ENCODE measurements around the gene SRC.

The SRC gene

DNA sequence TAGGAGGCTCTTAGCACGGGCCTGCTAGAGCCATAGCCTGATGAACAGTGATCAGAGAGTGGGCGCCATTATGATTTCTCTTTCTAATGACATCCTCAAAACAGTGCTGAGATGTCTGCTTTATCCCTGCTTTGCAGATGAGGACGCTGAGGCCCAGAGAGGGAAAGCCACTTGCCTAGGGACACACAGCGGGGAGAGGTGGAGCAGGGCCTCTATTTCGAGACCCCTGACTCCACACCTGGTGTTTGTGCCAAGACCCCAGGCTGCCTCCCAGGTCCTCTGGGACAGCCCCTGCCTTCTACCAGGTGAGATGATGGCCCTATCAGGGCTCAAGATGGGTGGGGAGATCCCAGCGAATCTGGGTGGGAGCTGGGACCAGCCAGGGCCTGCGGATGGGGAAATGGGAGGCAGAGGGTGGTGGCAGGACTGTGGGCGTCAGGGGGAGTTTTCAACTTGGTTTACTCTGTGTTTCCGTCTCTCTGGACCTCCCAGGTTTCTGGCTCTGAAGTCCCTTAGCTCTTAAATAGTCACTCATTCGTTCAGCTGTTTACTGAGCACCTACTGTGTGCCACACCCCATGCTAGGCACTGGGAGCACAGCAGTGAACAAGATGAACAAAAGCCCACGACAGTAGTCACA, 36.7 kb downstream of the SRC start:
- no peak for DNase-seq (ENCODE audit: low spot score)

DNA sequence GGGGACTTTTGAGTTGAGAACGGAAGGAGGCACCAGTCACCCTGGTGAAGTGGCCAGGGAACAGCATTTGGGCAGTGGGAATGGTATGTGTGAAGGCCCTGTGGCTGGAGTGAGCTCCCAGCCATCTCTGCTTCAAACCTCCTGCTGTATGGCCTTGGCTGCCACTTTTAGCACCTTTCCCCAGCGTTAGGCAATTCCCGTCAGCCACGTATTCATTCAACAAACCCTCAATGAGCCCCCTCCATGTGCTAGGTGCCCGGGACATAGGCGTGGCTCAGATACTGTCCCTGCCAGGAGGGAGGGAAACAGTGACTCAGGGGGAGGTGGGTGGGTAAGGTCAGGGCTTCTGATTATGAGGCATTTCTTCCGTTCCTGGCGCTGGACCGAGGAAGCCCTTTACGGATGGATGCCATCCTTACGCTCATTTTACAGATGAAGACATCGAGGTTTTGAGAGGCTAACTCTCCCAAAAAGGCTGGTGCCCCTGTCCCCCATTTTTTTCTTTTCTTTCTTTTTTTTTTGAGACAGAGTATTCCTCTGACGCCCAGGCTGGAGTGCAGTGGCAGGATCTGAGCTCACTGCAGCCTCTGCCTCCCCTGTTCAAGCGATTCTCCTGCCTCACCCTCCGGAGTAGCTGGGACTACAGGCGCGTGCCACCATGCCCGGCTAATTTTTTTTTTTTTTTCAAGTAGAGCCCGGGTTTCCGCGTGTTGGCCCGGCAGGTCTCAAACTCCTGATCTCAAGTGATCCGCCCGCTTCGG, 37.5 kb downstream of the SRC start:
- DNase-seq (ENCODE audit: low spot score): no peak

DNA sequence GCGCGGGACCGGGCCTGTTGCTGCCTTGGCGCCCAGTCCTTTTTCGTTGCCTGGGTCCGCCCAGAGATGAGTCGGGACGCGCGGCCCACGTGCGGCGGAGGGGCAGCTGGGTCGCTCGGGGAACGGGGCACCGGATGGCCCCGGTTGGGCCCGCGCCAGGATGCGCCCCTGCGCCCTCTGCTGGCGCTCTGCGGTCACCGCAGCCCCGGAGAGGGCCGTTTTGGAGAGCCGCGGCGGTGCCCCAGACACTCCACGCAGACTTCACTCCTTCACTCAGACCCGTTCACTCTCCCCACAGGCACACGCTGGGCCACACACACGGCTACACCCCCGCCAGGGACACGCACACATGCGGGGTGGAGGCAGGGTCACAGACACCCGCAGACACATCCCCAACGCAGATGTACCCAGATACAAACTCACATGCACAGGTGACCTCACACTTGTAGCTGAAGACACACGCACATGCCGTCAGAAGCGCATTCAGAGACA, 38.8 kb downstream of the SRC start:
- DNase-seq (ENCODE audit: low spot score): peak; percentile 31

DNA sequence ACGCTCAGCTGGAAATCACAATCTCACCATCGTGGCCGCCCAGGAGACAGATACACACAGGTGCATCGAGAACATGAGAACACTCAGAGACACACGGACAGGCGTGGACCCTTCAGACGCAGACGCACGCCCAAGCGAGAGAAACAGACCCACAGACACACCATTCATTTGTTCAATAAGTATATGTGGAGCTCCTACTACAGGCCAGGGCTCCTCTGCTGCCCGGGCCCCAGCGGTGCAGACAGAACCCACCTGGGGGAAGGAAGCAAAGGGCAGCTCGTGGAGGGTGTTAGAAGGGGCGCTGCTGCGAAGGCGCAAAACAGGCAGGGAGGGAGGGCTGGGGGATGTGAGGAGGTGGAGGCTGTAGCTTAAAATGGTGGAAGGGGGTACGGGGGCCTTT, 39.2 kb downstream of the SRC start:
- DNase-seq (ENCODE audit: low spot score): no peak

DNA sequence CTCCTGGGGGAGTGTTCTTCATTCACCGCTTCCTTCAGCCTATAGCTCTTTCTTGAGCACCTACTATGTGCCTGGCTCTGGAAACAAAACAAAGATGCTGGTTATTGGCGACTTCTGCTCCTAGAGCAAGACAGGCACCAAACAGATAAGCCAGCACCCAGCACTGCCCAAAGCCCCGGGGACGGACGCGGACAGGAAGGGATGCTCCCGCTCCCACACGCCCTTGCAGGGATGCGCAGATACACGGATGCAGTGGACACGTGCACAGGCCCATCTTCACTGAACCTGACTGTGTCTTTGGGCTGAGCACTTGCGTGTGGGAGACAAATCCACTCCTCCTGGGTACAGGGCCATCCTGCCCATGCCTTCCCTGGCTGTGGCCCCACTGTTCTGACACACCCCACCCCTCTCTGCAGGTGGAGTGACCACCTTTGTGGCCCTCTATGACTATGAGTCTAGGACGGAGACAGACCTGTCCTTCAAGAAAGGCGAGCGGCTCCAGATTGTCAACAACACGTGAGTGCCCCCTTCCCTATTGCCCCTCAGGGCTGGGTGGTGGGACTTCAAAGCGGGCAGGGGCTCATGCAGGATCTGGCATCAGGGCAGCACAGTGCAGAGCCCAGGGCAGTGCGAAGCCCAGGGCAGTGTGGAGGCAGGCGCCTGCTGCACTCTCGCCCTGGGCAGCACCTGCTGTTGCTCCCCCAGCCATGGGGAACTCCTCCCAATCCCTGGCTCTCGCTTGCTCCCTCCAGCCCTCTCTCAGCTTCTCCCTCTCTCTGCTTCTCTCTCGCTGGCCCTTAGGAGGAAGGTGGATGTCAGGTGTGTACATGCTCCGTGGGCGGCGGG, 39.9 kb downstream of the SRC start:
- no peak for DNase-seq (ENCODE audit: low spot score)

DNA sequence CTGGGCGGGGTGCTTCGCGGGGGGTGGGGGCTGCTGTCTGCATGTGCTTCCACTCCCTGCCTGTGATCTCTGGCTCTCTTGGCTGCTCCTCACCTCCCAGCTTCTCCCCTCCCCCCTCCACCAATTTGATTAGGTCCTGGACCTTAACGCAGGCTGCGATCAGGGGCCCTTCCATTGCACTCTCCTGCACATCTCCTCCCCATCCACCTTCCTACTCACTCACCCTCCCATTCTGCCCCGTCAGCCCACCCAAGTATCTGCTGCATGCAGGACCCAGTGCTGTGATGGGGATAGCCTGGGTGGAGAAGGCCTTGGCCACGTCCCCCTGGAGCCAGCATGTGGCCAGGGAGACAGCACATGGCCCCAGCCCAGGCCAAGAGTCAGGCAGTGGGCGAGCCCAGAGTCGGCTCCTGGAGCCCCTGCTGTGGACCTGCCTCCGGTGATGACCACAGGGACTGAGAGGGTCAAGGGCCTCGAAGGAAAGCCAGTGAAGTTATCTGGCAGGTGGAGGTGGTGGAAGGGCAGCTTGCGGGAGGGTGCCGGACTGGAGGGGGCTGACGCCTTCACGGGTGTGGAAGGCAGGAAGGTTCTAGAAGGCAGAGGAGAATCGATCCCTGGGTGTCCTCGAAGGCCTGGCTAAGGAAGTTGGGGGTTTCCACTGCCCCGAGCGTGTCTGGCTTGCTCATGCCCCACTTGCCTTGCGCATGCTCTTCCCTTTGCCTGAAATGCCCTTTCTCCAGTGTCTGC, 40.7 kb downstream of the SRC start:
- DNase-seq (ENCODE audit: low spot score): no peak

DNA sequence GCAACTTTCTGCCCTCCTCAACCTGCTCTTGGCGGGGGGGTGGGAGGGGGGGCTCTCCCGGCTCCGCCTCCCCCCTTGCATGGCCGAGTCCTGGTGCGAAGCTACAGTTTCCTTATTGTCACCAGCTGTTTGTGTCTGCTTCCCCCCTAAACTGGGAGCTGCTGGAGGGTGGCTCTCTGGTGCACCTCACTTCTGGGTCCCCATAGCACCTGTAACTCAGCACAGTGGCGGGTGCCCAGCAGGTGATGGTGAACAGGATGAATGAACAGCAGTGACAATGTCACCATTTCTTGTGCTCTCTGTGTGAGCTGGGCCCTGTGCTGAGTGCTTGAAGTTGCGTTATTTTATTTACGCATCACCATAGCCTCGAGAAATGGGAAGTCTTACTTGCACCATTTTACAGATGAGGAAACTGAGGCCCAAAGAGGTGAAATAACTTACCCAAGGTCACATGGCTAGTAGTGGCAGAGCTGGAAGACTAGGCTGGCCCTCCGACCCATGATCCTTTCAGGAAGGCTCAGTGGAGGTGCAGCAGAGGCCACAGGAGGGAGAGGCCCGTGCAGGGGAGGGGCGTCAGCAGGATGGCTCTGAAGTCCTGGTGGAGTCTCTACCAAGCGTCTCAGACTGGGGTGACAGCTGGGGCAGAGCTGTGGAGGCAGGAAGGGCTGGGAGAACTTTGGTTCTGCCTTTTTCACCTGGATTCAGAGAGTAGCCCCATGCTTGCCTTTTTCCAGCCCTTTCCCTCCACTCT, 41.8 kb downstream of the SRC start:
- DNase-seq (ENCODE audit: low spot score): no peak

DNA sequence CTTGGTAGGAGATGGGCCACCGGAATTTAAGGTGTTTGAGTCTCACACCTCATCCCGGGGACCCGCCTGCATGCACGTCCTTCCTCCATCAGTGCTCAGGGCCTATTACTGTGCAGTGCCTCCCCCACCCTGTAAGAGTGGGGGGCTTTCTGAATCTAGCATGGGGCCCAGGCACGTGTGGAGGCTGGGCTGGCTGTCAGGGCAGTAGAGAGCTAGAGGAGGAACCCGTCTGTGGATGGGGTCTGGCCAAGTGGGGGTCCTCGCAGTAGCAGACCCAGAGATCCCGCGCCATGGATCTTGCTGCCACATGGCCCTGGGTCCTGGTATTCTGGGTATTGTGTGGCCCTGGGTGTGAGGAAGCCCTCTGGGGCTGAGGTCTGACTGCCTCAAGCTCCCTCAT, 42.9 kb downstream of the SRC start:
- no peak for DNase-seq (ENCODE audit: low spot score)

DNA sequence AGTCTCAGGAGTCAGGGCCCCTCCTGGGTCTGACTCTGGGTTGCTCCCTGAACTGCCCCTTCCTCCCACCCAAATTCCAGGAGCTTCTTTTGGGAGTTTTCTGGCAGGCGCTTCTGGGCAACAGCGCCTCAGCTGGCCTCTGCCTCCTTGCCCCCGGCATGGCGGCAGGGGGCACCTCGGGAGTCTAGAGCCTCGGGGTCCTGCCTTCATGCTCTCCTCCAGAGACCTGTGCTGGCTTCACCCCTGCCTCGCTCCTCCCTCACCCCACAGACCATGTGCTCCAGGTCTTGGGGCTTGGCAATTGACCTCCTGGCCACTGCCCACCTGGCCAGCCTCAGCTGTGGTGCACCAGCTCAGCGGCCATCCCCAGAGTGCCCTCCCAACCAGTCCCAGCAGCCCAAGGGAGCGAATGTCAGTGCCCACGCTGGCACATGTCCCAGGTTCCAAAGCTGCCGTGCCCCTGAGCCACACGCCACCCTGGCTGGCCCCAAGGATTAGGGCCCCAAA, 43.4 kb downstream of the SRC start:
- no peak for DNase-seq (ENCODE audit: low spot score)

DNA sequence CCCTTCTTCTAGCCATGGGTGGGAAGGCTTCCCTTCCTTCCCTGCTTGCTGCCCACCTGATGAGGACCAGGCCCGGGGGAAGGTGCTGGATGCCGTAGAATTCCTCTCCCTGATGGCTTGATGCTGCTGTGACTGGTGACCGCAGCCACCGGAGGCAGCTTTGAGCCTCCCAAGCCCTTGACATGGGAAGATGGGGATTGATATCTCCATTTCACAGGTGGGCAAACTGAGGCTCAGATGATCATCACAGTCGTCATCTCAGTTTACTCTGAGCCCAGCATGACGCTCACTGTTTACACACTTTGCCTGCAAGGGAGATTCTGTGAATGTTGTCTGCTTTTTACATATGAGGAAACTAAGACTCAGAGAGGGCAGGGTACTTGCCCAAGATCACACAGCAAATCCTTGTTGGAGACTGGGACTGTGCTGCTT, 43.9 kb downstream of the SRC start:
- DNase-seq (ENCODE audit: low spot score): no peak

DNA sequence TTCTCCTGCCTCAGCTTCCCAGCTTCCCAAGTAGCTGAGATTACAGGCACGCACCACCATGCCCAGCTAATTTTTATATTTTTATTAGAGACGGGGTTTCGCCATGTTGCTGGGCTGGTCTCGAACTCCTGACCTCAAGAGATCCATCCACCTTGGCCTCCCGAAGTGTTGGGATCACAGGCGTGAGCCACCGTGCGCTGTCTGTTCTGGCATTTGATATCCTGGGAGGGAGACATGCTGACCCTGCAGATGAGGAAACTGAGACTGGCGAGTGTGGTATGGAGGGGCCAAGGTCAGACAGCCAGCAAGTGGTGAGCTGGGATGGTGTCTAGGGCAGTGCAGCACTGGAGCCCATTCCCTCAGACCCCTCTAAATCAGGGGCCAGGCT, 44.6 kb downstream of the SRC start:
- DNase-seq (ENCODE audit: low spot score): no peak

DNA sequence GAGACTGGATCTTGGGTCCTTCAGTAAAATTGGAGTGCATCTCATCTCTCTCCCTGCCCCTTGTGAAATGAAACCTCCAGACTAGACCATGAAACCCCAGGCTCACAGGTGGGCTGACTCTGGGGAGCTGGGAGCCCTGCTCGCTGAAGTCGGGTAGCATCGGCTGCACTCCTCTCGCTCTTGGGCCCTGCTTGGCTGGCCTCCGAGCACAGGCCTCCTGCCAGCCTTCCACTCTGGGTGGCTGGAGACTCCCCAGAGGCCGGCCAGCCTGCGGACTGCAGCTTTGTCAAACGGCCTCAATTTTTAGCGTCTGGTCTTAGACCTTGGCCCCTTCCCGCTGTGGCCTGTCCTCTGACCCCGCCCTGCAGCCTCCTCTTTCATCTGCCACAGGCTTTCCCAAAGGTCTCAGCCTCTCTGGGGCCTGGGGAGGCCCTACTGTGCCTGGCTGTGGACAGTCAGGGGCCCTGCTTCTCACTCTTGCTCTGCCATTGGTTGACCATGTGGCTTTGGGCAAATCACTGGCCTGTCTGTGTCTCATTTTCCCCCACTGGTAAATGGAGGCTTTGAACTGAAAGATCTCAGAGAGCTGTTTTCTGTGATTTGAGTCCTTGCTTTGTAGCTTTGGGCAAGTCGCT, 45.1 kb downstream of the SRC start:
- DNase-seq (ENCODE audit: low spot score): no peak

DNA sequence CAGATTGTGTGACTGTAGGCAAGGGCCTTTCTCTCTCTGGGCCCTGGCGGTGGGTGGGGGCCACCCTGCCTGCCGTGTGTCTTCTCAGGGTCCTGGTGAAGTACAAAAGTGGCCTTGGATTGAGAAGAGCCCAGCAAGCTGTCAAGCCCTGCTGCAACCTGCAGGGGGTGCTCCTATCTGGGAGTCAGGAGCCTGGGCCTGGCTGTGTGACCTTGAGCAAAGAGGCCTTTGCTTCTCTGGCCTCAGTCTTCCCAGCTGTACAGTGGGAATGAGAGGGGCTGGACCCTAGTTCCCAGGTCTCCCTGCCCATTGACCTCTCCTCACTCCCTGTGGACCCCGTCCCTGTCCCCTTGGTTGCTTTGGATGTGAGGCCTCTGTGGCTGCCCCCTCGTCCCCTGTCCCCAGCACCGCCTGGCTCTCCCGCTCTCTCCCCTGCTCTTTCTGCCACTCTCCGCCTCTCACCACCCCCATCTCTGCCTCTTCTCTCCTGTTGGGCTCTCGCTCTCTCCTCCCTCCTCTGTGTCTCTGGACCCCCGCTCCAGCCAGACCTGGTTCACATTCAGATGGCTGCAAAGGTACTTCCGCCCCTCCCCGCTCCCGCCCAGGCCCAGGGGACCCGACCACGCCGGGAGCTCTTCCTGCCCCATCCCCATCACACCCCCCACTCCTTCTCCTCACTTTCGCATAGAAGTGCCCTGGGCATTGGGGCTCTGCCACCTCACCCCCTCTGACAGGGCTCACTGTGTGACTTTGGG, 46.7 kb downstream of the SRC start:
- no peak for DNase-seq (ENCODE audit: low spot score)

DNA sequence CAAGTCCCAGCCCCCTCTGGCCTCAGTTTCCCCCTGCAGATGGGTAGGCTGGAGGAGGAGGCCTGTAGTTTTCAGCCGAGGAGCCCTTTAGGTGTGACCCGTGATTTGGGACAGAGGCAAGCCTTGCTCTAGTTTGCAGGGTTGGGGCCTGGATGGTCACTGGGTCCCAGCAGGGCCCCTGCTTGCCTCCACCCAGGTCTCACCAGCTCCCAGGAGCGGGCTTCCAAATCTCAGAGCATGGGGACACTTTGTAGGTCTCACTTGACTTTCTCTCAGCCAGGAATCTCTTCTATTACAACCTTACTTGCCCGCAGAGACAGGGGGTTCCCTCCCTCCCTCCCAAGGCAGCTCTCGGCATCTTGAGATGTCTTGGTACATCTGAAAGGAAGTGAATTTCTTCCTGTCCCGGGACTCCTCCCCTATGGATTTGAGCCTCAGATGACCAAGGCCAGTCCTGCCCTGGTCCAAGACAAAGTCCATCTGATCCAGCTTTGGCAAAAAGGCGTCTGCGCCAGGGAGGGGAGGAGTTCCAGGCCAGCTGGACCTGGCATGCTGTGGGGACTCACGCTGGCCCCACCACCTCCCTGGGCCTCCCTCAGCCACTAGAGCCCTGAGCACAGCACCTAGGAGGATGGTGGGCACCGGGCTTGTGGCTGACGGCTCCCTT, 47.4 kb downstream of the SRC start:
- no peak for DNase-seq (ENCODE audit: low spot score)

DNA sequence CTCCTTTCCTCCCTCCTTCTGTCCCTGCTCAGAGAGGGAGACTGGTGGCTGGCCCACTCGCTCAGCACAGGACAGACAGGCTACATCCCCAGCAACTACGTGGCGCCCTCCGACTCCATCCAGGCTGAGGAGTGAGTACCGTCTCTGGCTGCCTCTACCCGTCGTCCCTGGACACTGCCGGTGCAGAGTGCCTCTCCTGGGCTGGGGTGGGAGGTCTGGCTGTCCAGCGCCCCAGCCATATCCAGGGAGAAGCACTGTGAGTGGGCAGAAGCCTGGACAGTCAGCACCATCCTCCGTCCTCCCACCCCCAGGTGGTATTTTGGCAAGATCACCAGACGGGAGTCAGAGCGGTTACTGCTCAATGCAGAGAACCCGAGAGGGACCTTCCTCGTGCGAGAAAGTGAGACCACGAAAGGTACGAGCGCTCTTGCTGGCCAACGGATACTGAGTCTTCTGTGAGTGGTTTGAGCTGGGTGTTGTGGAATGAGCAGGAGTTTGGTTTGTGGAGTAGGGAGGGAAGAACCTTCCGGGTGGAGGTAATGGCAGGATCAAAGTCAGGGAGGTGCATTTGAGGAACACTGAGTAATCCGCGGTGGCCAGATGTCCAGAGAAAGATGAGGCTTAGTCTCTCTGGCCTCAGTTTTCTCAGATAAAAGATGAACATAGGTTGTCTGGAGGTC, 48.1 kb downstream of the SRC start:
- no peak for DNase-seq (ENCODE audit: low spot score)

DNA sequence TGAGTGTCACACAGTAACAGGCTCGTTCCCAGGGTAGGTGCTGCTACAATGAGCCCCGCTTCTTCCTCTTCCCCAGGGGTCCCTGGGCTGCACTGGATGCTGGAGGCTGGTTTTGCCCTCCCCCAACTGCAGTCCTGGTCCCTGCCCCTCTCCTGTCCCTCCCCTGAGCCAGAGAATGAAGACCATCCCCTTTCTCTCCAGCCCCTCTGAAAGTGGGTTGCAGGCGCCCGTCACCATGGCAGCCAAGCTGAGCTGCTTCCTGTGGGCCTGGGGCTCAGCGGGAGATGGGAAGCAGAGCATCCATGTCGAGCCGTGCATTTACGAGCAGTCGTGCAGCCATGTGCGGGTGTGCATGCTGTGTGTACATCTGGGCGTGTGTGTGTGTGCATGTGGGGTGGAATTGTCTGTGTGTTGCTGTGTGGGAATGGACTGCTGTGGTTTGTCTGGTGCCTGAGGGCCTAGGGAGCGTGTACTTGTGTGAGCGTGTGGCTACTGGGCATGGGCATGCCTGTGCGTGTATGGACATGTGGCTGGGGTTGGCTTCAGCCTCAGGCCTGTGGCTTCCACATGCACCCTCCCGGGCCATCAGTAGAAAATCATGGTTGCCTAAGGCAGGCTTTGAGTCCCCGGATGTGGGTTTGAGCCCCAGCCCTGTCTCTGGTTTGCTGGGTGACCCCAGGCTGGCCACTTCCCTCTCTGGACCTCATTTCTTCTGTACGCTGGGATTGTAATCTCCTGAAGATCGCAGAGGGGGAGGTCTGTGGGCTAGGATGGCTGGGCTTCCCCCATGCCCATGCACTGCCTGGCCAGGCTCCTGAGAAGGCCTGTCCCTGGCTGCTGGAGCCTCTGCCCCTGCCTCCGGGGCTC, 48.8 kb downstream of the SRC start:
- DNase-seq (ENCODE audit: low spot score): no peak

DNA sequence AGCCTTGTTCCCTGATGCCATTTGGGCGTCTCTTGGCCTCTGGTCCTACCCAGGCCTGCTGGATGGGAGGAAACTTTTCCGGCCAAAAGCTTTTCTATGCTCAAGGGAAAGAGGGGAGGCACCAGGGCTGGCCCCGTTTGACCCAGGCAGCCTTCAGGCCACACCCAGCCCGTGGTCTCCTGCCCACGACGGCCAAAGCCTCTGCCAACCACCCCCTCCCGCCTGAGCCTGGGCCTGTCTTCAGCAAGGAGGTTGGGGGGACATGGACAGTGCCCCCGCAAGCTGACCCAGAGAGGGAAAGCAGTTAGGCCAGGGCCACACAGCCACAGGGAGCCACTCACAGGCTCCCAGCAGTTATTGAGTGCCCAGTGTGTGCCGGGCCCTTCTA, 49.5 kb downstream of the SRC start:
- no peak for DNase-seq (ENCODE audit: low spot score)

DNA sequence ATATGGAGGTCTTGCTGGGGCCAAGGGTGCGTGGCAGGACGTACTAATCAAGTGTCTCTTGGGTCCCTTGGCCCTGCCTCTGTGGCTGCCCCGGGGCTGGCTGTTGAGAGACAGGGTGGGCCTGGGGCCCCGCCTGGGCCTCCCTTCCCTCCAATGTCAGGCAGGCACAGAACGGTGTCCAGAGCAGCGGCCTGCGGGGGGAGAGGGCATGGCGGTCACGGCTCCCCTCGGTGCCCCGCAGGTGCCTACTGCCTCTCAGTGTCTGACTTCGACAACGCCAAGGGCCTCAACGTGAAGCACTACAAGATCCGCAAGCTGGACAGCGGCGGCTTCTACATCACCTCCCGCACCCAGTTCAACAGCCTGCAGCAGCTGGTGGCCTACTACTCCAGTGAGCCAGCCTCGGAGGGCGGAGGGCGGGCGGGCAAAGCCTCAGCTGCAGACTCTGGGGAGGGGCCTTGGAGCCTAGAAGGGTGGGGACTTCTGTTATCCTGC, 50.0 kb downstream of the SRC start:
- DNase-seq (ENCODE audit: low spot score): no peak

Measured in kidney capillary endothelial cell (primary cell).